ENCODE measurements around the gene FUT7.

- no peak for TF ChIP-seq CTCF (conservative IDR thresholded peaks at IDR 0.05 in 1 of 2, IDR thresholded peaks at IDR 0.05 in 1 of 2; ENCODE audit: low read depth in 1 of 2, low read length in 2 of 2)
- no peak for TF ChIP-seq EZH2 (IDR thresholded peaks at IDR 0.05; ENCODE audit: low read length, missing control alignments)
Observed at GRCh38 chr9:136990242-136990911, 41.5 kb downstream of the FUT7 start.
